AG08396 (cell line): ENCODE results near the gene NELFE.

ENCODE experiments used
- DNase-seq: peaks from one replicate; pipeline ENCODE4 v3.0.0; 2012; ENCODE audit warnings: low spot score, mixed read lengths

The NELFE gene

GRCh38 chr6:31972709-31973350 lies 14.1 kb upstream of the NELFE start:
- peak; percentile 73 for DNase-seq

GRCh38 chr6:31971993-31972708 lies 13.4 kb upstream of the NELFE start, which contains the start of gene DXO:
Gene DXO (minus strand): TSS chr6:31972138. CDS start chr6:31971675, 463 bp downstream.
- peak; percentile 99 for DNase-seq

- no peak for DNase-seq
Observed at GRCh38 chr6:31971279-31971992, 12.7 kb upstream of the NELFE start.

GRCh38 chr6:31970604-31971271 lies 12.0 kb upstream of the NELFE start:
- DNase-seq: no peak

GRCh38 chr6:31969712-31970603 lies 11.2 kb upstream of the NELFE start:
- DNase-seq: peak; percentile 39

- DNase-seq: no peak
Observed at GRCh38 chr6:31968791-31969711, 10.3 kb upstream of the NELFE start.

GRCh38 chr6:31968326-31968725 lies 9.6 kb upstream of the NELFE start:
- no peak for DNase-seq

GRCh38 chr6:31967926-31968320 lies 9.2 kb upstream of the NELFE start:
- no peak for DNase-seq

GRCh38 chr6:31966997-31967925 lies 8.5 kb upstream of the NELFE start:
- DNase-seq: no peak

- DNase-seq: no peak
Observed at GRCh38 chr6:31966506-31966905, 7.7 kb upstream of the NELFE start.

- no peak for DNase-seq
Observed at GRCh38 chr6:31965700-31966099, 6.9 kb upstream of the NELFE start.

GRCh38 chr6:31963921-31964320 lies 5.2 kb upstream of the NELFE start:
- DNase-seq: no peak

GRCh38 chr6:31961616-31962015 lies 2.8 kb upstream of the NELFE start:
- no peak for DNase-seq

- peak; percentile 28 for DNase-seq
Observed at GRCh38 chr6:31958412-31958740, 395 bp downstream of the NELFE start.

- DNase-seq: no peak
Observed at GRCh38 chr6:31956796-31957195, 2.0 kb downstream of the NELFE start.

GRCh38 chr6:31954511-31954910 lies 4.3 kb downstream of the NELFE start:
- no peak for DNase-seq

GRCh38 chr6:31952890-31953289 lies 5.9 kb downstream of the NELFE start:
- no peak for DNase-seq

- DNase-seq: peak; percentile 81
Observed at GRCh38 chr6:31952140-31952805, 6.5 kb downstream of the NELFE start.
